Mononuclear cell (primary cell): ENCODE measurements around the gene AUTS2. TPM values are rescaled to one million over a fixed set of nuclear protein-coding genes. Genes with fewer than 3 reads are reported as not detected.

Experiments used
- H3K27me3 ChIP-seq: 2 replicates; pipeline ENCODE4 v1.6.0; 2011; ENCODE audit warnings: low read length, control low read depth; ENCODE audit not compliant: insufficient read depth
- H3K4me1 ChIP-seq: 2 replicates; pipeline ENCODE4 v1.5.1; 2011; ENCODE audit warnings: mild to moderate bottlenecking, low read length, control low read depth; ENCODE audit not compliant: insufficient read depth
- H3K4me3 ChIP-seq: 2 replicates; pipeline ENCODE4 v1.5.1; 2011; ENCODE audit warnings: mild to moderate bottlenecking, low read length, moderate library complexity
- H3K9me3 ChIP-seq: 2 replicates; pipeline ENCODE4 v1.5.1; 2011; ENCODE audit warnings: low read depth, mild to moderate bottlenecking, control low read depth, low read length
- total RNA-seq: library from RNA; depleted of rRNA; stranded (reverse); fragments of >200 nt; gene quantifications from one replicate; pipeline ENCODE4 v1.2.3, GENCODE V29; 2012

Gene AUTS2
- total RNA-seq, 1 donor, result 16.5 TPM

DNA sequence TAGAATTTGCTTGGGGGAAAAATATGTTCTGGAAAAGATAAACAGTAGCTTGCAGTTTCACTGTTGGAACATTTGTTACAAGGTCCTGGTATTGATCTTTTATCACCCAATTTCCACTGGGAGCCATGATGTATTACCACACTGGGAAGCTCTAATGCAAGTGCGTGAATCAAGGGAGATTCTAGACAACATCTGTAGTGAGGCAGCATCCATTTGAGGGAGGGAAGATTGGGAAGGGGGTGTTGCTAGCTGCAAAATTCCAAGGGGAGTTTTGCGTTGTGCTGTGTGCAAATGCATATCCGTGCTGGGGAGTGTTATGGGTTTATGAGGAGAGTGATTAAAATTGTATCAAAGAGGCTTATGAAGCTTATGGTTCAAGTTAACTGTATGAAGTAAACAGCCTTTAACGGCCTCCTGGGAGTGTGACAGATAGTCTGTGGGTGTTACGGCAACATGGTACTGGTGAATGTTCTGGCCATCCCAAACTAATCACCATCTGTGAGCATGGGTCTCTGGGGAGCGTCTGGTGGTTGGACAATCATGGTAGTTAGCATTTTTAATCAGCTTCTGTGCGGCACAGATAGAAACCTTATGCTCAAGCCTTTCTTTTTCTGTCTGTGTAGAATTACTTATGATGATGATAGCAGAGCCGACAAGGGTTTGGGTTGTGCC is 931.8 kb downstream of the AUTS2 start:
- Histone ChIP-seq H3K9me3 (no peaks in the 10 kb centered on the region), H3K4me3 (no peak overlapping the region), H3K4me1 (no peaks in the 10 kb centered on the region)

DNA sequence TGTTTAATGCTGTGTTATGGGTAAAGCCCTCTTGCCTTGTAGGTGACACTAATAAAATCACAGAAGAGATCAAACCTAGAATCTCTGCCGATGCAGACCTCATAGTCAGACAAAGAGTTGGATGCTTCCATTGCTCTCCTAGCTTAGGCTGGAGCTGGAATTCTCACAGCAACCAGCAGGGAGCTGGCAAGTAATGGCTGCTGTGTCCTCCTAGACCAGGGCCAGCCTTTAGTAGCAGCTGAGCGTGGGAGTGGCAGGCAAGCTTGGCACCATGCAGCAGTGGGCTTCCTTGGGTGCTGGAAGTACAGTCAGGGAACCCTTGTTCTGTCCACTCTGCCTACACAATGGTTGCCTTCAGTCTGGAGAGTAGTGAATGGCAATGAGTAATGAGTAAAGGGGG is 935.3 kb downstream of the AUTS2 start:
- Histone ChIP-seq H3K9me3 (no peaks in the 10 kb centered on the region), H3K4me3 (no peak overlapping the region), H3K27me3 (no peaks in the 10 kb centered on the region), H3K4me1 (no peaks in the 10 kb centered on the region)

More for the DNA sequence above, 931.8 kb downstream of the AUTS2 start:
- no peaks in the 10 kb centered on the region for H3K27me3 ChIP-seq

DNA sequence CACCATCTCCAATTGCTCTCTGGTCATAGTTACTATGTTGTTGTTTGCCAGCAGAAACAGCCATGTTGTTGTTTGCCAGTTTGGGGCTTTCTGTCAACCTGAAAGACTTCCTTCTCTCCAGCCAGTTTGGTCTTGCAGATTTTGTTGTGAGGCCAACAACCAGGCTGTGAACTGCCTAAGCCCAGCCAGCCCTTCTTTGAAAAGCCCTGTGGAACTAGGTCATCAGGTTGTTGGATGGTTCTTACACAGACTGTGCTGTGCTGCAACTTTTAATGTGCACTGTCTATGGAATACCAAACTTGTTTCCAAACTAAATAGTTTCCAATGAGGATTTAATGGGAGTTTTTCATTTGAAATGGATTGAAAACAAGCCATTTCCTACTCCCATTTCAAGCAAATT is 940.9 kb downstream of the AUTS2 start:
- no peaks in the 10 kb centered on the region for H3K27me3 ChIP-seq
- H3K4me1 ChIP-seq, result no peaks in the 10 kb centered on the region

DNA sequence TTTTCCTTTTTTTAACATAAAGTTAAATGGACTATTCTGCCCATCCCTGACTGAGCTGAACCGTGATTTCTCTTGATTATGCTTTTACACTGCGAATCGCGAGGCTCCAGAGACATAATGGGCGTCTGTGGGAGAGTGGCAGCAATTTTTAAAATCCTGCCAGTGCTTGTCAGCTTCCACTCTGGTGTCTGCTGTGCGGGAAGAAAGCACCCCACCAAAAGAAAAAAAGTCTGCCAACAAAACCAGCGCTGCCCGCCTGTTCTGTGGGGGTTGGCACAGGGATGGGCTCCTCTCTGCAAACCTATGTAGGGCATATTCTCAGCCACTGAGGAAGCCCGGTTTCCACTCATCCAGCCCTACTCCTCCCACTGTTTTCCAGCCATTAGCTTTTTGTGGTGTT is 941.3 kb downstream of the AUTS2 start:
- Histone ChIP-seq H3K27me3 (no peaks in the 10 kb centered on the region), H3K9me3 (no peaks in the 10 kb centered on the region), H3K4me1 (no peaks in the 10 kb centered on the region), H3K4me3 (no peak overlapping the region)

More for the DNA sequence above, 940.9 kb downstream of the AUTS2 start:
- no peak overlapping the region for H3K4me3 ChIP-seq
- no peaks in the 10 kb centered on the region for H3K9me3 ChIP-seq

DNA sequence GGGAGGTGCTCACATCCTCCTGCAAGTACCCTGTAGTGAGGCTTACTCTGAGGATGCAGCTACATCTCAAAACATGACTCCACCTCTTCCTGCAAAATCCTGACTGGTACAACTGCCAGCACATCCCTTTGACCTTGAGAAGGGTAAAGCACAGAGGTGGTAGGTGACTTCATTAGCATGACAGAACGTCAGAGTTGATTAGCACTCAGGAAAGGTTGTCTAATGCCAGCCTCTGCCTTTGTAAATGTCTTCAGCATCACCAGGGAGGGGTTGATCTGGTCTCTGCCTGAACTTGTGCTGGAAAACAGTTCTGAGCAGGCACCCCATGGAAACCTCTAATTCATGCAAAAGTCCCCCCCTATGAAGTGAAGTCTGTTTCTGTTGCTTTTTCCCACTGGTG is 942.4 kb downstream of the AUTS2 start:
- no peaks in the 10 kb centered on the region for H3K27me3 ChIP-seq
- H3K4me1 ChIP-seq, result no peaks in the 10 kb centered on the region
- no peaks in the 10 kb centered on the region for H3K9me3 ChIP-seq

DNA sequence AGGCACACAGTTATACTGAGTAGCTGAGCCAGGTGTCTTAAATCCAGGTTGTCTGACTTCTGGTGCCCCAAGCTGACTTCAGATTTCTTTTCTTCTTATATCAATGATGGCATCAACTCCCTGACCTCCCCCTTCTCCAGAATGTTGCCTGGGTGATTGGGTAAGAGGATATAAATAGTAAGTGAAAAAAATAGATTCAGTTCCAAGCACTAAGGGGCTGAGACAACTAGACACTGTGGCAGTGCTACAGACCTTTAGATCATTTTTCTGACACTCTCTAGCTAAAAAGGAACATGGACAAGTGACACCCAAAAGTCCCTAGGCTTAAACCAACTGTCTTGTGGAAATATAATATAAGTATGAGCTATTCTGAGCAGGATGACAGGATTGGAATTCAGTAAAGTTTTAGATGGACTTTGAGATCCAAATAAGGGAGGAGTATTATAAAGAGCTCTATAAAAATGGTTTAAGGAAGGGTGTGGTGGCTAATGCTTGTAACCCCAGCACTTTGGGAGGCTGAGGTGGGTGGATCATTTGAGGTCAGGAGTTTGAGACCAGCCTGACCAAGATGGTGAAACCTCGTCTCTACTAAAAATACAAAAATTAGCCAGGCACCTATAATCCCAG is 944.6 kb downstream of the AUTS2 start:
- Histone ChIP-seq H3K27me3 (no peaks in the 10 kb centered on the region), H3K4me1 (no peaks in the 10 kb centered on the region), H3K4me3 (no peak overlapping the region), H3K9me3 (no peaks in the 10 kb centered on the region)

More for the DNA sequence above, 942.4 kb downstream of the AUTS2 start:
- no peak overlapping the region for H3K4me3 ChIP-seq

DNA sequence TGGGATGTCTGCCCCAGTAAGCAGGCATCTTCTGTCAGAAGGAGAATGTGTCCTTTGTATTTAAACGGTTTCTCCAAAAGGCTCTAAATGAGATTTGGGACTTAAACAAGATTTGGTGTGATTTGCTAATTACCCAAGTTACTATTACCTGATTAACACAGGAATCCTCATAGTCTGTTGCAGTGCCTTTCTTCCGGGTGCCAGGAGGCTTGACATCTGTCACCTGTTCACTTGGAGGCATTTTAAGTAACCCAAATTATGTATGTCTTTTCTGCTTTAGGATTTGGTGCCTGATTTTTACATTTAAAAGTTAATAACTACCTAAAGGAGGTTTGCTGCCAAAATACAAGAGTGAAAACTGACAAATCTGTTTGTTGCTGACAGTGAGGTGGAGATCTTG is 945.7 kb downstream of the AUTS2 start:
- no peak overlapping the region for H3K4me3 ChIP-seq
- no peaks in the 10 kb centered on the region for H3K9me3 ChIP-seq
- H3K27me3 ChIP-seq, result no peaks in the 10 kb centered on the region
- H3K4me1 ChIP-seq, result no peaks in the 10 kb centered on the region

DNA sequence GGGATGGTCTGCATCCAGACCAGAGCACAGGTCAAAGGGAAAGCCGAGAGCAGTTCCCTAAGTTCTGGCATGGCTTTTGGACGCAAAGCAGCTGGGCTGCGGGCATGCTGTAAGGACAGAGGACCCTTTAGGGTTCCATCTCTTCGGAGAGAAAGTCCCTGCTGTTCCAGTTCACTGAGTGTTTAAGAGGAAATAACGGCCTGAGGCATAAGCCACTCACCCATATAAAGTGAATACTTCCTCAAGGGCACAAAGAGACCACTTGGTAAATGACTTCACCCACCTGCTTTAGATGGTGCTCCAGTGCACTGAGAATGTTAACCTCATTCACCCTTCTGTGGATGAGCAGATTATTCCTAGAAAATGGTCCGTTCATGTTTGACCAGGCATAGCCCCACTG is 946.9 kb downstream of the AUTS2 start:
- H3K4me3 ChIP-seq, result no peak overlapping the region
- H3K9me3 ChIP-seq, result no peaks in the 10 kb centered on the region
- no peaks in the 10 kb centered on the region for H3K4me1 ChIP-seq
- no peaks in the 10 kb centered on the region for H3K27me3 ChIP-seq

DNA sequence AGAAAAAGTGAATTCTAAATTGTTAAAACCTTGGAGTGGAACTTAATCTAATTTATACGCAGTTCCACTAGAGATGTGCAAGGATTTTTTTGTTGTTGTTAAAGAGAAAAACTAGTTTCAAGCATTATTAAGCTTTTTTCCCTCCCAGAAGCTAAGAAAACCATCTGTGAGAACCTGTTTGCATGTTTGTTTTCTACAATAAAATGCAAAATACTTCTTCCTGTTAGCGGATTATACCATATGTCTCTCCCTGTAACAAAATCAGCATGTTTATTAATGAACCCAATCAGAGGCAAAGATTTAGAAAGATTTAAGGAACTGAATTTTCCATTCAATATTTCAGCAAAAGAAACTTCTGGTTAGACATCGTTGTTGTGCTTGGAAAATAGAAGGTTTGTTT is 953.9 kb downstream of the AUTS2 start:
- Histone ChIP-seq H3K9me3 (no peaks in the 10 kb centered on the region), H3K4me3 (no peak overlapping the region), H3K27me3 (no peaks in the 10 kb centered on the region), H3K4me1 (no peaks in the 10 kb centered on the region)

DNA sequence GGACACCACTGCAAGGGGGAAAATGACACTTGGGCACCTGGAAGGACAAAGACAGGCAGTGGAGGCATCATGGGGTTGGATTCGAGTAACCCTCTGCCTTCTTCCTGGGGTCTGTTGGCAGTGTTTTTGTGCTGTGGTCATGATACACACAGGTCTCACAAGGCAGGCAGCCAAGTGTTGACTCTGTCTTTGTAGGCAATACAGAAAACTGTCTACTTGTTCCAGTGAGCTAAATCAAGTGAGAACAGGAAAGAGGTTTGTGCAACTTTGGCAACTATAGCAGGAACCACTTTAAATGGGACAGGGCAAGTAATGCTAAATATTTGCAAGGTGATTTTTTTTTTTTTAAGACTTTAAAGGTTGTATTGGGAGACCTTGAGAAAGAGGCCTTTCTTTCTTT is 955.1 kb downstream of the AUTS2 start:
- no peaks in the 10 kb centered on the region for H3K27me3 ChIP-seq

DNA sequence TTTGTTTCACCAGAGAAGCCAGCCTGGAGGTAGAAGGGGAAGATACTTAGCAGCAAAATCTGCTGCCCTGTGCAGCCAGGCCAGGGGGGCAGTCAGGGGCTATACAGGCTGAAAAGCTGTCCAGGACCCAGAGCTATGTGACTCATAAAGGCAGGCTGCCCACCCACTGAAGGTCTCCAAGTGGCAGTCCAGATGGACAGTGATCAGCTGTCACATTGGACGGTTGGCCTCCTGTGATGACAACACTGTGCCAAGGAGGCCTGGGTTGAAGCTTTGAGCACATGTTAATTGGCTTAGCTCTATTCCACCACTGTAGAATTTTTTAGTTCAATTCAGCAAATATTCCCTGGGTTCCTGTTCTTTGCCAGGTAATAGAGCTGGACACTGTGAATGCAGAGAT is 956.4 kb downstream of the AUTS2 start:
- Histone ChIP-seq H3K9me3 (no peaks in the 10 kb centered on the region), H3K4me3 (no peak overlapping the region), H3K27me3 (no peaks in the 10 kb centered on the region), H3K4me1 (no peaks in the 10 kb centered on the region)

More for the DNA sequence above, 955.1 kb downstream of the AUTS2 start:
- H3K9me3 ChIP-seq, result no peaks in the 10 kb centered on the region
- no peaks in the 10 kb centered on the region for H3K4me1 ChIP-seq
- H3K4me3 ChIP-seq, result no peak overlapping the region

DNA sequence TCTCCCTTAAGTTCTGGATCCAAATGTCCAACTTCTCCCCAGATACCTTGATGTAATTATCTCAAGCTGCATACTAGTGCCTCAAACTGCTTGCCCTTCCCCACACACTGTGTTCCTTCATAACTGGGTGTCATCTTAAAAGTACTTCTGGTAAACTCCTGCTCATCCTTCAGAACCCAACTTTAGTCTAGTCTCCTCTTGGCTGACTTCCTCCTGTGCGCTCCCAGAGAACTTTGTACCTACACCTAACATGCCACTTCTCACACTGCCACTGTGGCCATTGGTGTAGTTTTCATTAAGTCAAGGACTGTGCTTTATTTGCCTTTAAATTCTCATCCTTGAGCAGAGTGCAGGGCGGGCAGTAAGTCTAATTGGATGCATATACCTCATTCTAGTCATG is 958.5 kb downstream of the AUTS2 start:
- Histone ChIP-seq H3K27me3 (no peaks in the 10 kb centered on the region), H3K9me3 (no peaks in the 10 kb centered on the region), H3K4me1 (no peaks in the 10 kb centered on the region), H3K4me3 (no peak overlapping the region)

DNA sequence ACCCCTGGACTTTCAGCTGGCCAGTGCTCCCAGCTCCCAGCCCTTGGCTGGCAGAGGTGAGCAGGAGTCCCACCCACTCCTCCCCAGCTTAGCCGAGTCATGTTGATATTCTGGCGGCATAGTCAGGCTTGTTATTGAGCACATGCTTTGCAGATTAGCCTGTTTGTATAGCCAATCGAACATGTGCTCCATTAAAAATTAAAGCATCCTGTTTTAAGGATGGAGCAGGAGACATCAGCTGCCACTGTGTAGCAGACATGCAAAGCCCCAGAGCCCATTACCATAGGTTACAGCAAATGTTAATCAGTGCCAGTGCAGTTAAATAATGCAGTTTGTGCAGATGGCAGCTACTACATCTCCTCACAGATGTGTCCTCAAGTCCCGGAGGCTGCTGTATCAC is 959.1 kb downstream of the AUTS2 start:
- H3K4me3 ChIP-seq, result no peak overlapping the region
- no peaks in the 10 kb centered on the region for H3K27me3 ChIP-seq
- no peaks in the 10 kb centered on the region for H3K4me1 ChIP-seq
- H3K9me3 ChIP-seq, result no peaks in the 10 kb centered on the region

DNA sequence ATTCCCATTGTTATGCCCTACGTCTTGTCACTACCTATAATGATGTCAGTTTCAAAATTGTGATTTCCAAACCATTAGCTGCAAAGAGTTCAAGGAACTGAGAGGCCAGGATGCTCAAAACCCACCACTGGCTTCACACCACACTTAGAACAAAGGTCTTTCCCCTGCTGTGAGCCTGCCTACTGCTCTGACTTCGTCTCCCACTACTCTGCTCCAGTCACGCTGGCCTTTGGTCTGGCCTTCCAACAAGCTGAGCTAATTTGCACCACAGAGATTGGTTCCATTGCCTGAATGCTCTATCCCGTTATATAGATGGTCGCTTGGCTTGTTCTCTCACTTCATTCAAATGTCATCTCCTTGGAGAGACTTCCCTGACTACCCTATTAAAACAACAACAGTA is 961.5 kb downstream of the AUTS2 start:
- Histone ChIP-seq H3K4me1 (no peaks in the 10 kb centered on the region), H3K4me3 (no peak overlapping the region), H3K27me3 (no peaks in the 10 kb centered on the region), H3K9me3 (no peaks in the 10 kb centered on the region)

DNA sequence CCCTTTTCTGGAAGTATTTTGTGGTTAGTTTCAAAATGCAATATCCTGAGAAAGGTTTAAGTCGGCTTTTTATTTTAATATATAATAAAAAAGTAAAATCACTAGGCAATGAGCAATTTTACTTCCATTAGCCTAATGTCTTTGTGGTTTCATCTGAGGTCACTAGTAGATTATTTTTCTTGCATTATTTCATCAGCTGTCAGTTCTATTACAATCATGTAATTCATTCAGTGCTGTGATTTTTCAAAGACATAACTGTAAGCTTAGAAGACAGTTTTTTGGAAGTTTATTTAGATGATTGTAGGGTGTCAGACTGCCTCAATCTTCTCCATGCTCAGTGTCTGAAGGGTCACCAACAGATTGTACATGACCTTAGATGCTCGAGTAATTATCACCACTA is 965.7 kb downstream of the AUTS2 start:
- H3K27me3 ChIP-seq, result no peaks in the 10 kb centered on the region
- H3K4me1 ChIP-seq, result no peaks in the 10 kb centered on the region
- no peak overlapping the region for H3K4me3 ChIP-seq
- no peaks in the 10 kb centered on the region for H3K9me3 ChIP-seq

DNA sequence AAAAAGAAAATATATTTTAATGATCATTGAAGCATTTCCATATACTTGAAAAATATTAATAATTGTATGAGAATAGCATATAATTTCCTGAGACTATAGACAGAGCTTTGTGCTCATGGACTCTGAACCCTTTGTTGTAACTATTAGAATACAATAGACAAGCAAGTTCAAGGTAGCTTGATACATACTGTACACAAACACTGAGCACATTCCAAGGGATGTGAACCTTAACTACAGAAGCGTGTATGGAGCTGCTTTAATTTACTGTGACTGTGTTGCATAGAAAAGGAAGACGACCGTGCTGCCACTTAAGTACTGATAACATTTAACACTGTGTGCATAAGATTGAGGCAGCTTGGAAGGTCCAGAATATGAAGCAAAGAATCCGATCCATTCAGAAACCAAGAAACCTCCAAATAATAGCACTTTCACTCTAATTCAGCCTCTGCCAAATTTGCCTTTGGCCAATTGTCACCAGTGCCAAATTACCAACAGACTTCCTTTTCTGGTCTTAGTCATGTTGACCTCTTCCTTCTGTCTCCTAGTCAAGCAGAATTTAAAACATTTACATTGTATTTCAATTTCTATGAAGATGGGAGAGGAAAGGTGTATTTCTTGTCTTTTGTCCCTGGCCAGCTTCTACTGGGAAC is 967.6 kb downstream of the AUTS2 start:
- Histone ChIP-seq H3K27me3 (no peaks in the 10 kb centered on the region), H3K9me3 (no peaks in the 10 kb centered on the region), H3K4me1 (no peaks in the 10 kb centered on the region), H3K4me3 (no peak overlapping the region)
